Measurements from ENCODE around the gene PCDHGA3. TPM values are rescaled to one million over a fixed set of nuclear protein-coding genes. Genes with fewer than 3 reads are reported as not detected.
"Not testable (repeated sequence)": the region's sequence is repeated elsewhere in the genome, so short reads cannot be mapped to it uniquely, and the experiment has no call there.

The PCDHGA3 gene
- total and polyA plus RNA-seq, 3 experiments from 2014 or later, result not detected

GRCh38 chr5:141338538-141339306 lies 4.9 kb upstream of the PCDHGA3 start, which contains the start of gene PCDHGA2:
Gene PCDHGA2 (plus strand): TSS chr5:141338760.
- no peak for DNase-seq
- H3K9me3 ChIP-seq (ENCODE audit: low read length), result no peaks in the 10 kb centered on the region
- H3K36me3 ChIP-seq (ENCODE audit: insufficient read depth, low read length), result no peaks in the 10 kb centered on the region
- no peak within 1 kb of the TSS for H3K27ac ChIP-seq (ENCODE audit: low read depth, low read length)
- CTCF ChIA-PET, result interaction anchor here (1.0 to 1.4 kb wide), 2 partner anchors 8 to 15 kb away, joined by 3 to 4 read pairs; partner anchors contain the start of gene PCDHGA1
- no peaks in the 10 kb centered on the region for H3K4me1 ChIP-seq (ENCODE audit: insufficient read depth, low read length)
- Mint-ChIP-seq H3K4me3 (no peak within 1 kb of the TSS), H3K27me3 (peaks cover 76 to 86% of the 10 kb centered on the region in 2 donors), H3K9me3 (peaks cover 40 to 80% (median 70%) of the 10 kb centered on the region in 5 donors), H3K27ac (peak within 1 kb of the TSS in 1 of 8 donors; percentile 5), H3K36me3 (peaks cover 3 to 16% (median 7%) of the 10 kb centered on the region in 3 donors), H3K4me1 (no peaks in the 10 kb centered on the region)
- H3K27me3 ChIP-seq (ENCODE audit: insufficient read depth, low read length, poor library complexity, severe bottlenecking), result no peaks in the 10 kb centered on the region
- H3K4me3 ChIP-seq (ENCODE audit: low read length), result no peak within 1 kb of the TSS
- POLR2A ChIA-PET, result no interaction called here

DNA sequence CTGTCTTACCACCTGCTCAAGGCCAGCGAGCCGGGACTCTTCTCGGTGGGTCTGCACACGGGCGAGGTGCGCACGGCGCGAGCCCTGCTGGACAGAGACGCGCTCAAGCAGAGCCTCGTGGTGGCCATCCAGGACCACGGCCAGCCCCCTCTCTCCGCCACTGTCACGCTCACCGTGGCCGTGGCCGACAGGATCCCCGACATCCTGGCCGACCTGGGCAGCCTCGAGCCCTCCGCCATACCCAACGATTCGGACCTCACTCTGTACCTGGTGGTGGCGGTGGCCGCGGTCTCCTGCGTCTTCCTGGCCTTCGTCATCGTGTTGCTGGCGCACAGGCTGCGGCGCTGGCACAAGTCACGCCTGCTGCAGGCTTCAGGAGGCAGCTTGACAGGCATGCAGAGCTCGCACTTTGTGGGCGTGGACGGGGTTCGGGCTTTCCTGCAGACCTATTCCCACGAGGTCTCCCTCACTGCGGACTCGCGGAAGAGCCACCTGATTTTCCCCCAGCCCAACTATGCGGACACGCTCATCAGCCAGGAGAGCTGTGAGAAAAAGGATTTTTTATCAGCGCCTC lies 2.8 kb upstream of the PCDHGA3 start:
- DNase-seq; H3K27me3 ChIP-seq (ENCODE audit: insufficient read depth, low read length, poor library complexity, severe bottlenecking); H3K27ac ChIP-seq (ENCODE audit: low read depth, low read length); H3K4me1 ChIP-seq (ENCODE audit: insufficient read depth, low read length); H3K27ac Mint-ChIP-seq; H3K4me1 Mint-ChIP-seq; H3K4me3 Mint-ChIP-seq; POLR2A ChIA-PET; H3K4me3 ChIP-seq (ENCODE audit: low read length); H3K36me3 ChIP-seq (ENCODE audit: insufficient read depth, low read length); H3K9me3 ChIP-seq (ENCODE audit: low read length); CTCF ChIA-PET: not testable (repeated sequence)
- peaks cover 1 to 18% (median 5%) of the 10 kb centered on the region in 3 donors for H3K36me3 Mint-ChIP-seq
- H3K27me3 Mint-ChIP-seq, result peaks cover 75 to 78% of the 10 kb centered on the region in 2 donors
- peaks cover 30 to 80% (median 69%) of the 10 kb centered on the region in 5 donors for H3K9me3 Mint-ChIP-seq

DNA sequence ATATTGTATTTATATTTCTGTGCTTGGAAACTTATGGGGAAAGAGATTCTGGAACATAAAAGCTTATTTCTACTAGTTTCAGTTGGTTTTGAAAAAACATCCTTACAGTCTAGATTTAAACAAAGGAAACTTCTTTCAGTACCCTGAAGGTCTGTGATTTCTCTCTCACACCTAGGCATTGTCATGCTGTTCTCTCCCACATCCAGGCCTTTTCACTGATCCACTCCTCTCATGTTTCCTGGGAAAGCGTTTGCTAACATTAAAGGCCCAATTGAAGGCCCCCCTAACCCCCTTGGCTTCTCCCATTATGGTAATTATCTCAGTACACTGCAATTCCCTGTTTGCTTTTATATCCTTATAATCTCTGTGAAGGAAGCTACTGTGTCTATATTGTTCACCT lies 856 bp upstream of the PCDHGA3 start:
- no peaks in the 10 kb centered on the region for H3K36me3 ChIP-seq (ENCODE audit: insufficient read depth, low read length)
- Mint-ChIP-seq H3K36me3 (peaks cover 1 to 10% (median 3%) of the 10 kb centered on the region in 3 donors), H3K27me3 (peaks cover 62 to 76% of the 10 kb centered on the region in 2 donors), H3K4me1 (no peaks in the 10 kb centered on the region), H3K9me3 (peaks cover 20 to 75% (median 63%) of the 10 kb centered on the region in 5 donors), H3K4me3 (no peak overlapping the region), H3K27ac (no peak overlapping the region)
- H3K4me3 ChIP-seq (ENCODE audit: low read length), result no peak overlapping the region
- ChIA-PET POLR2A (no interaction called here), CTCF (interaction anchor here (1.5 kb wide), 1 partner anchor 12 kb away, joined by 3 read pairs; the partner anchor contains the start of gene PCDHGA1)
- H3K4me1 ChIP-seq (ENCODE audit: insufficient read depth, low read length), result no peaks in the 10 kb centered on the region
- DNase-seq, result no peak
- peaks cover 4% of the 10 kb centered on the region for H3K9me3 ChIP-seq (ENCODE audit: low read length)
- H3K27me3 ChIP-seq (ENCODE audit: insufficient read depth, low read length, poor library complexity, severe bottlenecking), result no peaks in the 10 kb centered on the region
- H3K27ac ChIP-seq (ENCODE audit: low read depth, low read length), result no peak overlapping the region

DNA sequence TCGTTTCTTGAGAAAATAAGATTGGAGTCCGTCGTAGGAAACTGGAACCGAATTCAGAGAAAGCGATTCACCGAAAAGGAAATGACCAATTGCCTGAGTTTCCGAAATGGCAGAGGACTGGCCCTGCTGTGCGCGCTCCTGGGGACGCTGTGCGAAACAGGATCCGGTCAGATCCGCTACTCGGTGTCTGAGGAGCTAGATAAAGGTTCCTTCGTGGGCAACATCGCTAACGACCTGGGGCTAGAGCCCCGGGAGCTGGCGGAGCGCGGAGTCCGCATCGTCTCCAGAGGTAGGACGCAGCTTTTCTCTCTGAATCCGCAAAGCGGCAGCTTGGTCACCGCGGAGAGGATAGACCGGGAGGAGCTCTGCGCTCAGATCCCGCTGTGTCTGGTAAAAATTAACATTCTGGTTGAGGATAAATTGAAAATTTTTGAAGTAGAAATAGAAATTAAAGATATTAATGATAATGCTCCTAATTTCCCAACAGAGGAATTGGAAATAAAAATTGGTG lies 379 bp downstream of the PCDHGA3 start:
- H3K4me3 Mint-ChIP-seq, result peak overlapping the region in 5 of 7 donors; percentile 44 to 74 (median 62)
- H3K4me3 ChIP-seq (ENCODE audit: low read length), result no peak overlapping the region
- peaks cover 59 to 74% of the 10 kb centered on the region in 2 donors for H3K27me3 Mint-ChIP-seq

GRCh38 chr5:141345327-141345726 lies 1.7 kb downstream of the PCDHGA3 start:
- Mint-ChIP-seq H3K9me3 (peaks cover 10 to 65% (median 47%) of the 10 kb centered on the region in 5 donors), H3K27me3 (peaks cover 58 to 77% of the 10 kb centered on the region in 2 donors), H3K4me1 (no peaks in the 10 kb centered on the region), H3K4me3 (no peak overlapping the region), H3K27ac (no peak overlapping the region), H3K36me3 (peaks cover 0 to 5% (median 3%) of the 10 kb centered on the region in 3 donors)
- peaks cover 4% of the 10 kb centered on the region for H3K9me3 ChIP-seq (ENCODE audit: low read length)
- POLR2A ChIA-PET, result no interaction called here
- DNase-seq, result no peak
- CTCF ChIA-PET, result no interaction called here
- peaks cover 6% of the 10 kb centered on the region for H3K27me3 ChIP-seq (ENCODE audit: insufficient read depth, low read length, poor library complexity, severe bottlenecking)
- no peak overlapping the region for H3K4me3 ChIP-seq (ENCODE audit: low read length)
- no peak overlapping the region for H3K27ac ChIP-seq (ENCODE audit: low read depth, low read length)
- no peaks in the 10 kb centered on the region for H3K36me3 ChIP-seq (ENCODE audit: insufficient read depth, low read length)
- H3K4me1 ChIP-seq (ENCODE audit: insufficient read depth, low read length), result no peaks in the 10 kb centered on the region

More for the DNA sequence above, 379 bp downstream of the PCDHGA3 start:
- H3K9me3 ChIP-seq (ENCODE audit: low read length), result peaks cover 4% of the 10 kb centered on the region
- peaks cover 6% of the 10 kb centered on the region for H3K27me3 ChIP-seq (ENCODE audit: insufficient read depth, low read length, poor library complexity, severe bottlenecking)
- no peaks in the 10 kb centered on the region for H3K4me1 Mint-ChIP-seq
- ChIA-PET CTCF (no interaction called here), POLR2A (no interaction called here)
- H3K36me3 Mint-ChIP-seq, result peaks cover 1 to 10% (median 3%) of the 10 kb centered on the region in 3 donors
- no peak overlapping the region for H3K27ac ChIP-seq (ENCODE audit: low read depth, low read length)
- no peak overlapping the region for H3K27ac Mint-ChIP-seq
- peaks cover 13 to 71% (median 51%) of the 10 kb centered on the region in 5 donors for H3K9me3 Mint-ChIP-seq
- DNase-seq, result no peak
- no peaks in the 10 kb centered on the region for H3K36me3 ChIP-seq (ENCODE audit: insufficient read depth, low read length)
- no peaks in the 10 kb centered on the region for H3K4me1 ChIP-seq (ENCODE audit: insufficient read depth, low read length)

DNA sequence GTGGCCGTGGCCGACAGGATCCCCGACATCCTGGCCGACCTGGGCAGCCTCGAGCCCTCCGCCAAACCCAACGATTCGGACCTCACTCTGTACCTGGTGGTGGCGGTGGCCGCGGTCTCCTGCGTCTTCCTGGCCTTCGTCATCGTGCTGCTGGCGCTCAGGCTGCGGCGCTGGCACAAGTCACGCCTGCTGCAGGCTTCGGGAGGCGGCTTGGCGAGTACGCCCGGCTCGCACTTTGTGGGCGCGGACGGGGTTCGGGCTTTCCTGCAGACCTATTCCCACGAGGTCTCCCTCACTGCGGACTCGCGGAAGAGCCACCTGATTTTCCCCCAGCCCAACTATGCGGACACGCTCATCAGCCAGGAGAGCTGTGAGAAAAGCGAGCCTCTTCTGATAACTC lies 2.4 kb downstream of the PCDHGA3 start:
- CTCF ChIA-PET; H3K4me3 Mint-ChIP-seq; H3K27ac ChIP-seq (ENCODE audit: low read depth, low read length); H3K36me3 ChIP-seq (ENCODE audit: insufficient read depth, low read length); H3K9me3 ChIP-seq (ENCODE audit: low read length); H3K4me1 ChIP-seq (ENCODE audit: insufficient read depth, low read length); H3K4me3 ChIP-seq (ENCODE audit: low read length); H3K27ac Mint-ChIP-seq; POLR2A ChIA-PET; H3K4me1 Mint-ChIP-seq; H3K36me3 Mint-ChIP-seq; DNase-seq: not testable (repeated sequence)
- H3K27me3 ChIP-seq (ENCODE audit: insufficient read depth, low read length, poor library complexity, severe bottlenecking), result peaks cover 12% of the 10 kb centered on the region
- peaks cover 61 to 81% of the 10 kb centered on the region in 2 donors for H3K27me3 Mint-ChIP-seq
- H3K9me3 Mint-ChIP-seq, result peaks cover 10 to 71% (median 48%) of the 10 kb centered on the region in 5 donors

- peaks cover 2 to 11% (median 5%) of the 10 kb centered on the region in 3 donors for H3K36me3 Mint-ChIP-seq
- peak within 1 kb of the TSS in 1 of 8 donors; percentile 24 for H3K27ac Mint-ChIP-seq
Observed at GRCh38 chr5:141349917-141350619, 6.4 kb downstream of the PCDHGA3 start, which contains the start of gene PCDHGB1. Gene PCDHGB1 (plus strand): TSS chr5:141350099. CDS start chr5:141350261, 162 bp downstream.

More at GRCh38 chr5:141349917-141350619, 6.4 kb downstream of the PCDHGA3 start, which contains the start of gene PCDHGB1:
- CTCF ChIA-PET, result interaction anchor here (0.9 to 1.5 kb wide), 2 partner anchors 30 to 214 kb away, joined by 3 to 6 read pairs; partner anchors contain the start of gene TAF7
- H3K36me3 ChIP-seq (ENCODE audit: insufficient read depth, low read length), result no peaks in the 10 kb centered on the region
- H3K27me3 ChIP-seq (ENCODE audit: insufficient read depth, low read length, poor library complexity, severe bottlenecking), result peaks cover 24% of the 10 kb centered on the region
- no peak within 1 kb of the TSS for H3K4me3 ChIP-seq (ENCODE audit: low read length)
- peak within 1 kb of the TSS in 6 of 7 donors; percentile 40 to 67 (median 50) for H3K4me3 Mint-ChIP-seq
- peak in 1 of 5 donors; percentile 16 for DNase-seq
- peaks cover 2% of the 10 kb centered on the region for H3K9me3 ChIP-seq (ENCODE audit: low read length)
- H3K4me1 Mint-ChIP-seq, result no peaks in the 10 kb centered on the region
- no peak within 1 kb of the TSS for H3K27ac ChIP-seq (ENCODE audit: low read depth, low read length)
- H3K4me1 ChIP-seq (ENCODE audit: insufficient read depth, low read length), result no peaks in the 10 kb centered on the region
- peaks cover 4 to 53% (median 30%) of the 10 kb centered on the region in 5 donors for H3K9me3 Mint-ChIP-seq
- H3K27me3 Mint-ChIP-seq, result peaks cover 48 to 76% of the 10 kb centered on the region in 2 donors
- POLR2A ChIA-PET, result no interaction called here
